ENCODE results near the gene ZNF480.
"Not testable (repeated sequence)": the region's sequence is repeated elsewhere in the genome, so short reads cannot be mapped to it uniquely, and the experiment has no call there.

The ZNF480 gene

DNA sequence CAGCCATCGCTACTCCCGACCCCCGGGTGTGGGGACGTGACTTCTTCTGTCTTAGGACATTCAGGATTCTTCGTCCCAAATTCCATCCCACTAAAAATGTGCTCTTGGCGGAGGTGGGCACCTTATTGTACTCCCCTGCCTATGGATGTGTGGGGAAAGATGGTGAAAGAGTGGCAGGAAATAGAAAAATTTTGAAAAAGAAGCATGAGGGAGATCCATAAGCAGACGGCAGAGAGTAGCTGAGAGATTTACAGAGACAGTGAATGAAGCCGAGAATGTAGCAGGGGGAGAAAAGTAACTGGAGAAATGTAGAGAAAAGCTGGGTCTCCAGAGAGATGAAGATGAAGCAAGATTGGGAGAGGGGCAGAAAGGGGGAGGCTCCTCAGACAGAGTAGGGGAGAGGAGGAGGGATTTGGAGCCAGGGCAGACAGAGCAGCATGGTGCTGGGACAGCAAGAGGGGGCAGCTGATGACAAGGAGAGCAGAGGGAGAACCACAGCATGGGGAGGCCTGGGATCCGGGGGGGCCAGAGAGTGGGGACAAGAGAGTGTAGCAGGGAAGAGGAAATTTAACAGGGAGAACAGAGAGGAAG, 39.9 kb downstream of the ZNF480 start:
- peak overlapping the region; percentile 93 for H3K9ac ChIP-seq (ENCODE audit: low read length)
- no peaks in the 10 kb centered on the region; the same call in 1 of the 2 replicates for H3K4me1 ChIP-seq (ENCODE audit: control insufficient read depth, insufficient read depth, low read length)
- H3K9me3 ChIP-seq (ENCODE audit: control insufficient read depth, insufficient read depth, low read depth, low read length) = peaks cover 28% of the 10 kb centered on the region
- H3K36me3 ChIP-seq (ENCODE audit: control insufficient read depth, insufficient read depth, low read length) = no peaks in the 10 kb centered on the region; the same call in 1 of the 2 replicates
- H3K4me3 ChIP-seq (ENCODE audit: low read depth, low read length) = peak overlapping the region; percentile 97
- H3K27ac ChIP-seq (ENCODE audit: low read depth, low read length) = peak overlapping the region; percentile 86; the same call in 1 of the 2 replicates
- no peaks in the 10 kb centered on the region for H3K27me3 ChIP-seq (ENCODE audit: control insufficient read depth, insufficient read depth, low read length)

DNA sequence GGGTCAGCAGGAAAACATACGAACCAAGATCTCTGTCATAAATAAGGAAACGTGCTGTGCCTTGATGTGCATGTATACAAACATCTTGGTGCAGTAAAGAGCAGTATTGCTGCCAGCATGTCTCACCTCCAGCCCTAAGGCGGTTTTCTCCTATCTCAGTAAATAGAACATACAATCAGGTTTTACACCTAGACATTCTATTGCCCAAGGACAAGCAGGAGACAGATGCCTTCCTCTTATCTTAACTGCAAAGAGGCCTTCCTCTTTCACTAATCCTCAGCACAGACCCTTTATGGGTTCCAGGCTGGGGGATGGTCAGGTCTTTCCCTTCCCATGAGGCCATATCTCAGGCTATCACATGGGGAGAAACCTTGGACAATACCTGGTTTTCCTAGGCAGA, 42.1 kb downstream of the ZNF480 start:
- H3K27ac ChIP-seq (ENCODE audit: low read depth, low read length); H3K9me3 ChIP-seq (ENCODE audit: control insufficient read depth, insufficient read depth, low read depth, low read length); H3K4me1 ChIP-seq (ENCODE audit: control insufficient read depth, insufficient read depth, low read length); H3K4me3 ChIP-seq (ENCODE audit: low read depth, low read length); H3K27me3 ChIP-seq (ENCODE audit: control insufficient read depth, insufficient read depth, low read length); H3K9ac ChIP-seq (ENCODE audit: low read length); H3K36me3 ChIP-seq (ENCODE audit: control insufficient read depth, insufficient read depth, low read length): not testable (repeated sequence)

DNA sequence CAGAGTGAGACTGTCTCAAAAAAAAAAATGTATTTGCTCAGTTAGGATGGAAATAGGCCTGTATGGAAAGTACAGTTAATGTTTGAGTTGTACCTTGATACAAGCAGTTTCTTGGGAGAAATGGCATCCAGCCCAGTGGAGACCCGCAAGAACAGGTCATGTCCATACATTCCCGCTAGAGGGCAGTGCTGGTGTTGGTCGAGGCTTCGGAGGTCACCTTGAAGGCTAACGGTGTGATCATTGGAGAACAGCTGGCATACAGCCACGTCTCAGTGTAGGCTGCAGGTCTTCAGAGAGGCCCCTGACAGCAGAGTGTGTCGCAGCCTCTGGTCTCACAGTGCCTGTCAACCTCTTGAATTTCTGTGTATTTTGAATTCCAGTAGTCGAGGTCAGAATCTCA, 46.6 kb downstream of the ZNF480 start:
- H3K9me3 ChIP-seq (ENCODE audit: control insufficient read depth, insufficient read depth, low read depth, low read length) = no peaks in the 10 kb centered on the region; the same call in none of the 2 replicates
- no peaks in the 10 kb centered on the region for H3K4me1 ChIP-seq (ENCODE audit: control insufficient read depth, insufficient read depth, low read length)
- H3K4me3 ChIP-seq (ENCODE audit: low read depth, low read length) = no peak overlapping the region
- H3K36me3 ChIP-seq (ENCODE audit: control insufficient read depth, insufficient read depth, low read length) = peaks cover 8% of the 10 kb centered on the region
- H3K9ac ChIP-seq (ENCODE audit: low read length) = no peak overlapping the region
- H3K27me3 ChIP-seq (ENCODE audit: control insufficient read depth, insufficient read depth, low read length) = no peaks in the 10 kb centered on the region
- no peak overlapping the region for H3K27ac ChIP-seq (ENCODE audit: low read depth, low read length)

DNA sequence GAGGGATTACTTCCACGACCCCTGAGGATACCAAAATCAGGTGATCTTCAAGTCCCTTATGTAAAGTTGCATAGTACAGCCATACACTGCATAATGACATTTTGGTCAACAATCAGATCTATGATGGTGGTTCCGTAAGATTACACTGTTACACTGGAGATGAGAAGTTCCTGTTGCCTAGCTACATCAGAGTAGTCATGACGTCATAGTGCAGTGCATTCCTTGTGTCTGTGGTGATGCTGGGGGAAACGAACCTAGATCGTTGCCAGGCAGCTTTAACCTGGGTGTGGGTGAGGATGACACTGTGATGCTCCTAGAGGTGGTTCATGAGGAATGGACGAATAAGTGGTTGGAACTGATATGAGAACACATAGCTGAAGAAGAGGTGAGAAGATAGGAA, 48.2 kb downstream of the ZNF480 start:
- Histone ChIP-seq H3K9ac (ENCODE audit: low read length) (no peak overlapping the region), H3K27me3 (ENCODE audit: control insufficient read depth, insufficient read depth, low read length) (no peaks in the 10 kb centered on the region), H3K4me1 (ENCODE audit: control insufficient read depth, insufficient read depth, low read length) (no peaks in the 10 kb centered on the region), H3K9me3 (ENCODE audit: control insufficient read depth, insufficient read depth, low read depth, low read length) (no peaks in the 10 kb centered on the region; the same call in none of the 2 replicates), H3K36me3 (ENCODE audit: control insufficient read depth, insufficient read depth, low read length) (peaks cover 19% of the 10 kb centered on the region), H3K4me3 (ENCODE audit: low read depth, low read length) (no peak overlapping the region), H3K27ac (ENCODE audit: low read depth, low read length) (no peak overlapping the region)

DNA sequence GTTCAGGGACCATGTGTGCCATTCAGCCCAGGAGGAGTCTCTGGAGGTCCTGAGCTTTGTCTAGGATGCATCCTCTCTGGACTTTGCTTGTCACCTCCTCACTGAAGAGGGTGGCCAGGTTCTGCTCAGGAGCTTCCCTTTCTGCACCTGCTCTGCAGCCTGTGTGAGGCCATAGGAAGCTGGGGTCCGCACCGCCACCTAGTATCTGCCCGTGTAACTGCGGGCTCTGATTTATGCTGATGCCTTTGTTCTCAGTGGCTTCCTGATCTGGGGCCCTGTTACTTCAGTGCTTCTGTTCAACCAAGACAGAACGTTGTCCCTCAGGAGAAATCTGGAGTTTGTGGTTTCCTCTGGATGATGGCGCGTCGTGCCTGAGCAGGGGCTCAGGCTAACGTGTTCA, 54.5 kb downstream of the ZNF480 start:
- peaks cover 2% of the 10 kb centered on the region; the same call in 1 of the 2 replicates for H3K4me1 ChIP-seq (ENCODE audit: control insufficient read depth, insufficient read depth, low read length)
- peaks cover 19% of the 10 kb centered on the region; the same call in 1 of the 2 replicates for H3K9me3 ChIP-seq (ENCODE audit: control insufficient read depth, insufficient read depth, low read depth, low read length)
- peak overlapping the region; percentile 59; the same call in 1 of the 2 replicates for H3K27ac ChIP-seq (ENCODE audit: low read depth, low read length)
- H3K9ac ChIP-seq (ENCODE audit: low read length) = no peak overlapping the region
- H3K27me3 ChIP-seq (ENCODE audit: control insufficient read depth, insufficient read depth, low read length) = no peaks in the 10 kb centered on the region
- peaks cover 42% of the 10 kb centered on the region for H3K36me3 ChIP-seq (ENCODE audit: control insufficient read depth, insufficient read depth, low read length)
- no peak overlapping the region for H3K4me3 ChIP-seq (ENCODE audit: low read depth, low read length)

DNA sequence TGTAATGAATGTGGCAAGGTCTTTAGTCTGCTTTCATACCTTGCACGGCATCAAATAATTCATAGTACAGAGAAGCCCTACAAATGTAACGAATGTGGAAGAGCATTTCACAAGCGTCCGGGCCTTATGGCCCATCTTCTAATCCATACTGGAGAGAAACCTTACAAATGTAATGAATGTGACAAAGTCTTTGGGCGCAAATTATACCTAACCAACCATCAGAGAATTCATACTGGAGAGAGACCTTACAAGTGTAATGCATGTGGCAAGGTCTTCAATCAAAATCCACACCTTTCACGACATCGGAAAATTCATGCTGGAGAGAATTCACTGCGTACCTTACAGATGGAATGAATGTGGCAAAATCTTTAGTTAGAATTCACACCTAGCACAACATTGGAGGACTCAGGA, 69.5 kb downstream of the ZNF480 start:
- no peak overlapping the region for H3K27ac ChIP-seq (ENCODE audit: low read depth, low read length)
- H3K9ac ChIP-seq (ENCODE audit: low read length) = no peak overlapping the region
- no peaks in the 10 kb centered on the region for H3K4me1 ChIP-seq (ENCODE audit: control insufficient read depth, insufficient read depth, low read length)
- H3K9me3 ChIP-seq (ENCODE audit: control insufficient read depth, insufficient read depth, low read depth, low read length) = peaks cover 56% of the 10 kb centered on the region
- no peaks in the 10 kb centered on the region for H3K27me3 ChIP-seq (ENCODE audit: control insufficient read depth, insufficient read depth, low read length)
- peaks cover 19% of the 10 kb centered on the region for H3K36me3 ChIP-seq (ENCODE audit: control insufficient read depth, insufficient read depth, low read length)
- H3K4me3 ChIP-seq (ENCODE audit: low read depth, low read length) = no peak overlapping the region

DNA sequence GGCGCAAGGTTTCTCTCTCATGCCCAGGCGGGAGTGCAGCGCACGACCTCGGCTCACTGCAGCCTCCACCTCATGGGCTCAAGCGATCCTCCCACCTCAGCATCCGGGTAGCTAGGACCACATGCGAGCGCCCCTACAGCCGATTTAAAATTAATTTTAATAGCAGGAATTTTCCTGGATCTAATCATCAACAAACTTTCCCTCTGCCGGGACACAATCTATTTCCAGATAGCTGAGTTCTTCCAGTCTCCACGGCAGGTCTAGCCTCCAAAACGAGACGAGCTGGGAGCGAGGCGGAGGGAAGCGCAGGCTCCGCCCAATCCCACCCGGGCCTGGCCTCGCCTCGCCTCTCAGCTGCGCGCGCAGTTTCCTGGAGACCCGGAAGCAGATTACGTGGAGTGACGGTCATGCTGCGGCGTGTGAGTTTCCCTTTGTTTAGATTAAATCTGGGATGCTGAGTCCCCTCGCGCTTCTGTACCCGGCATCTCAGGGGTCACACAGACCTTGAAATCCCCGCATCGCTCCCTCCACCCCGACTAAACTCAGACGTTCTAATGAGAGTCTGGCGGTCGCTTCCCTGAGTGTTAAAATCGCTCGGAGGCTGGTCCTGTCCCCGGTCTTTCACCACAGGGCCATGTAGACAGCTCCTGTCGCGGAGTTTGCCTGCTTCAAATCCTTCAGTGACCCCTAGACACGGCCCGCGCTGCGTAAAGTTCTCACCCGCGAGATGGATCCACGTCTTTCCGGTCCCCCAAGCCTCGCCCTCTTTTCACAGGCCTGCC, 72.8 kb downstream of the ZNF480 start, which contains the start of gene ZNF880:
Gene ZNF880 (plus strand): TSS at position 365 of the 782 bp plus-strand sequence. CDS start 43 bp downstream, at position 408.
- Histone ChIP-seq H3K36me3 (ENCODE audit: control insufficient read depth, insufficient read depth, low read length) (peaks cover 31% of the 10 kb centered on the region), H3K27me3 (ENCODE audit: control insufficient read depth, insufficient read depth, low read length) (no peaks in the 10 kb centered on the region), H3K9me3 (ENCODE audit: control insufficient read depth, insufficient read depth, low read depth, low read length) (peaks cover 43% of the 10 kb centered on the region), H3K9ac (ENCODE audit: low read length) (peak within 1 kb of the TSS; percentile 69), H3K4me3 (ENCODE audit: low read depth, low read length) (peak within 1 kb of the TSS; percentile 70), H3K4me1 (ENCODE audit: control insufficient read depth, insufficient read depth, low read length) (no peaks in the 10 kb centered on the region), H3K27ac (ENCODE audit: low read depth, low read length) (peak within 1 kb of the TSS; percentile 84)

DNA sequence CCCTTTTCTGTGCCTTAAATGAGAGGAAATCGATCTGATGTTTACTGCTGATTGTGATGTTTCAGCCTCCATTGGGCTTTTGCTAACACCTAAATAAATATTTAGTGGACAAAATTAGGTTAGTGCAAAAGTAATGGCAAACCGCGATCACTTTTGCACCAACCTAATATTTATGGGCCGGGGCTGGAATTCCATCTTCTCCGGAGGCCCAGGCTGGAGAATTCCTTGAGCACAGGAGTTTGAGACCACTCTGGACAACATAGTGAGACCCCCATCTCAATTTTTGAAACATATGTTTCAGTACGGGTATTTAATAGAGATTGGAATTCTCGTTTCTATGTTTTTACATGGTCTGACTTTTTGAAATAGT, 73.4 kb downstream of the ZNF480 start:
- Histone ChIP-seq H3K27ac (ENCODE audit: low read depth, low read length) (peak overlapping the region; percentile 84), H3K9ac (ENCODE audit: low read length) (peak overlapping the region; percentile 69), H3K4me3 (ENCODE audit: low read depth, low read length) (peak overlapping the region; percentile 70)

More for the DNA sequence above, 73.4 kb downstream of the ZNF480 start:
- Histone ChIP-seq H3K9me3 (ENCODE audit: control insufficient read depth, insufficient read depth, low read depth, low read length) (peaks cover 38% of the 10 kb centered on the region), H3K4me1 (ENCODE audit: control insufficient read depth, insufficient read depth, low read length) (no peaks in the 10 kb centered on the region), H3K36me3 (ENCODE audit: control insufficient read depth, insufficient read depth, low read length) (peaks cover 29% of the 10 kb centered on the region), H3K27me3 (ENCODE audit: control insufficient read depth, insufficient read depth, low read length) (no peaks in the 10 kb centered on the region)
